OCI-LY1 (cell line): ENCODE results near the gene B4GALT1.
A peak's percentile ranks its signal among the peaks of the same experiment; 100 is the strongest.

Experiments
- H2AFZ ChIP-seq: fragments of 200-600 bp; sonication (generic), shearing (Covaris generic); 2 replicates; pipeline ENCODE4 v1.6.0; 2014; ENCODE audit warnings: antibody characterized with exemption, mild to moderate bottlenecking, low read length
- H3F3A ChIP-seq: fragments of 200-600 bp; sonication (generic), shearing (Covaris generic); 2 replicates; pipeline ENCODE4 v1.6.0; 2014; ENCODE audit warnings: mild to moderate bottlenecking, antibody characterized with exemption, low read length, moderate library complexity; ENCODE audit not compliant: insufficient read depth
- H3K27ac ChIP-seq: fragments of 200-600 bp; sonication (generic); 2 replicates; pipeline ENCODE4 v1.5.1; 2014; ENCODE audit warnings: low read length, mixed run types, mild to moderate bottlenecking, low read depth; ENCODE audit not compliant: poor library complexity, severe bottlenecking
- H3K27me3 ChIP-seq: fragments of 200-600 bp; sonication (generic); 2 replicates; pipeline ENCODE4 v1.6.0; 2014; ENCODE audit warnings: antibody characterized with exemption, mild to moderate bottlenecking, low read length, moderate library complexity; ENCODE audit not compliant: insufficient read depth
- H3K36me3 ChIP-seq: fragments of 200-600 bp; sonication (generic); 2 replicates; pipeline ENCODE4 v1.6.1; 2014; ENCODE audit warnings: mild to moderate bottlenecking, antibody characterized with exemption, low read length, moderate library complexity, mixed read lengths; ENCODE audit not compliant: insufficient read depth
- H3K4me1 ChIP-seq: fragments of 200-600 bp; sonication (generic); 2 replicates; pipeline ENCODE4 v1.5.1; 2014; ENCODE audit warnings: mild to moderate bottlenecking, low read length, moderate library complexity; ENCODE audit not compliant: insufficient read depth, severe bottlenecking
- H3K4me2 ChIP-seq: fragments of 200-600 bp; sonication (generic), shearing (Covaris generic); 2 replicates; pipeline ENCODE4 v1.6.1; 2014; ENCODE audit warnings: low read length
- H3K4me3 ChIP-seq: fragments of 200-600 bp; sonication (generic); 2 replicates; pipeline ENCODE4 v1.5.1; 2014; ENCODE audit warnings: low read length, low read depth, mild to moderate bottlenecking, mixed read lengths; ENCODE audit not compliant: poor library complexity, severe bottlenecking
- H3K79me2 ChIP-seq: fragments of 200-600 bp; shearing (Covaris generic); 2 replicates; pipeline ENCODE4 v1.6.1; 2016; ENCODE audit warnings: mixed run types, low read length, mixed read lengths; ENCODE audit not compliant: insufficient read depth
- H3K9ac ChIP-seq: fragments of 200-600 bp; sonication (generic), shearing (Covaris generic); 2 replicates; pipeline ENCODE4 v1.6.1; 2014; ENCODE audit warnings: mild to moderate bottlenecking, low read length, mixed read lengths
- H3K9me2 ChIP-seq: fragments of 200-600 bp; sonication (generic), shearing (Covaris generic); 2 replicates; pipeline ENCODE4 v1.6.1; 2014; ENCODE audit warnings: low read depth, mild to moderate bottlenecking, low read length, mixed read lengths
- H3K9me3 ChIP-seq: fragments of 200-600 bp; shearing (Covaris generic); 2 replicates; pipeline ENCODE4 v1.6.1; 2014; ENCODE audit warnings: low read length, mixed read lengths
- H4K20me1 ChIP-seq: fragments of 200-600 bp; sonication (generic), shearing (Covaris generic); 2 replicates; pipeline ENCODE4 v1.6.0; 2016; ENCODE audit warnings: mild to moderate bottlenecking, low read length; ENCODE audit not compliant: insufficient read depth
- CTCF ChIP-seq: fragments of 200-600 bp; sonication (generic), shearing (Covaris generic); IDR thresholded peaks from 2 replicates; pipeline ENCODE4 v1.5.1; 2017; ENCODE audit warnings: mild to moderate bottlenecking, antibody characterized with exemption, low read length, moderate library complexity, mixed read lengths
- EZH2 ChIP-seq: fragments of 200-600 bp; sonication (generic), shearing (Covaris generic); IDR thresholded peaks from 2 replicates; pipeline ENCODE4 v1.8.0; 2017; ENCODE audit warnings: borderline replicate concordance, mixed run types, mild to moderate bottlenecking, antibody characterized with exemption, low read length, moderate library complexity, mixed read lengths

Gene B4GALT1

GRCh38 chr9:33127881-33128280 lies 39.3 kb downstream of the B4GALT1 start:
- Histone ChIP-seq H3K36me3 (no peaks in the 10 kb centered on the region), H3K27me3 (no peaks in the 10 kb centered on the region), H3K9me2 (no peaks in the 10 kb centered on the region), H3K4me2 (no peak overlapping the region), H3K27ac (no peak overlapping the region), H3F3A (no peaks in the 10 kb centered on the region), H3K9me3 (no peaks in the 10 kb centered on the region), H2AFZ (no peak overlapping the region), H4K20me1 (no peaks in the 10 kb centered on the region), H3K9ac (no peak overlapping the region), H3K4me1 (peaks cover 28% of the 10 kb centered on the region), H3K4me3 (no peak overlapping the region), H3K79me2 (no peaks in the 10 kb centered on the region)
- TF ChIP-seq EZH2 (no peak), CTCF (no peak)

- H3K79me2 ChIP-seq: no peaks in the 10 kb centered on the region
- no peak overlapping the region for H3K4me2 ChIP-seq
- no peak overlapping the region for H3K9ac ChIP-seq
Measured at GRCh38 chr9:33125871-33126823, 41.0 kb downstream of the B4GALT1 start.

GRCh38 chr9:33125461-33125860 lies 41.7 kb downstream of the B4GALT1 start:
- no peaks in the 10 kb centered on the region for H3K9me3 ChIP-seq

More at GRCh38 chr9:33125871-33126823, 41.0 kb downstream of the B4GALT1 start:
- Histone ChIP-seq H3F3A (no peaks in the 10 kb centered on the region), H3K27me3 (no peaks in the 10 kb centered on the region), H3K9me3 (no peaks in the 10 kb centered on the region), H2AFZ (no peak overlapping the region), H3K27ac (no peak overlapping the region), H3K4me3 (no peak overlapping the region), H3K36me3 (no peaks in the 10 kb centered on the region), H3K9me2 (no peaks in the 10 kb centered on the region), H3K4me1 (peaks cover 28% of the 10 kb centered on the region), H4K20me1 (no peaks in the 10 kb centered on the region)
- no peak for TF ChIP-seq EZH2
- no peak for TF ChIP-seq CTCF

More at GRCh38 chr9:33125461-33125860, 41.7 kb downstream of the B4GALT1 start:
- H4K20me1 ChIP-seq: no peaks in the 10 kb centered on the region
- H3K9ac ChIP-seq: no peak overlapping the region
- TF ChIP-seq CTCF: no peak
- TF ChIP-seq EZH2: no peak
- H3F3A ChIP-seq: no peaks in the 10 kb centered on the region
- H3K4me3 ChIP-seq: no peak overlapping the region
- no peaks in the 10 kb centered on the region for H3K9me2 ChIP-seq
- no peaks in the 10 kb centered on the region for H3K27me3 ChIP-seq
- H3K4me2 ChIP-seq: no peak overlapping the region
- peak overlapping the region; percentile 15 for H3K27ac ChIP-seq
- no peaks in the 10 kb centered on the region for H3K79me2 ChIP-seq
- H3K4me1 ChIP-seq: peaks cover 28% of the 10 kb centered on the region
- H2AFZ ChIP-seq: no peak overlapping the region
- no peaks in the 10 kb centered on the region for H3K36me3 ChIP-seq
